Calu3 (cell line): ENCODE results near the gene ADAMTS7. TPM values are rescaled to one million over a fixed set of nuclear protein-coding genes. Genes with fewer than 3 reads are reported as not detected.
"Not testable (repeated sequence)": the region's sequence is repeated elsewhere in the genome, so short reads cannot be mapped to it uniquely, and the experiment has no call there.

Experiments used
- BruUV-seq: library from RNA; stranded (reverse); fragments of 400-500 nt; replicated peaks from 2 replicates; lab custom pipeline; 2021; lab: Mats Ljungman, UMichigan
- CTCF ChIA-PET: fragments of 300-600 bp; sonication (Branson Sonifier 250); formaldehyde crosslinking; loops from one replicate; lab custom pipeline; 2022; ENCODE audit warnings: antibody characterized with exemption; lab: Charles Lee
- DNase-seq: peaks from one replicate; pipeline ENCODE4 v3.0.0; 2022
- H3K27ac Mint-ChIP-seq: one replicate; pipeline ENCODE4 v1.8.0; 2022; ENCODE audit warnings: mixed read lengths; ENCODE audit not compliant: unreplicated experiment
- H3K27me3 Mint-ChIP-seq: one replicate; pipeline ENCODE4 v1.8.0; 2022; ENCODE audit warnings: mixed read lengths; ENCODE audit not compliant: unreplicated experiment
- H3K36me3 Mint-ChIP-seq: one replicate; pipeline ENCODE4 v1.8.0; 2022; ENCODE audit warnings: mild to moderate bottlenecking, moderate library complexity, mixed read lengths; ENCODE audit not compliant: insufficient read depth, unreplicated experiment
- H3K4me1 Mint-ChIP-seq: one replicate; pipeline ENCODE4 v1.8.0; 2022; ENCODE audit warnings: mild to moderate bottlenecking, low read depth, mixed read lengths; ENCODE audit not compliant: unreplicated experiment
- H3K4me3 Mint-ChIP-seq: one replicate; pipeline ENCODE4 v1.8.0; 2022; ENCODE audit warnings: mild to moderate bottlenecking, low read depth, moderate library complexity, mixed read lengths; ENCODE audit not compliant: unreplicated experiment
- H3K9me3 Mint-ChIP-seq: one replicate; pipeline ENCODE4 v1.8.0; 2022; ENCODE audit warnings: low read depth, mixed read lengths; ENCODE audit not compliant: unreplicated experiment
- CTCF ChIP-seq: fragments of 200-600 bp; IDR thresholded peaks from one replicate; pipeline ENCODE4 v1.8.0; 2022; ENCODE audit warnings: antibody characterized with exemption; ENCODE audit not compliant: unreplicated experiment
- intact Hi-C: fragments of 100-400 bp; cut with micrococcal nuclease; formaldehyde crosslinking; loops from one replicate; pipeline ENCODE4 v1.10.0; 2022; ENCODE audit not compliant: unreplicated experiment
- total RNA-seq: library from RNA; stranded (reverse); gene quantifications from 2 replicates; pipeline ENCODE4 v1.2.3, GENCODE V29; 2022

Gene ADAMTS7
- total RNA-seq, 1 experiment from 2014 or later, result 1.4 TPM

DNA sequence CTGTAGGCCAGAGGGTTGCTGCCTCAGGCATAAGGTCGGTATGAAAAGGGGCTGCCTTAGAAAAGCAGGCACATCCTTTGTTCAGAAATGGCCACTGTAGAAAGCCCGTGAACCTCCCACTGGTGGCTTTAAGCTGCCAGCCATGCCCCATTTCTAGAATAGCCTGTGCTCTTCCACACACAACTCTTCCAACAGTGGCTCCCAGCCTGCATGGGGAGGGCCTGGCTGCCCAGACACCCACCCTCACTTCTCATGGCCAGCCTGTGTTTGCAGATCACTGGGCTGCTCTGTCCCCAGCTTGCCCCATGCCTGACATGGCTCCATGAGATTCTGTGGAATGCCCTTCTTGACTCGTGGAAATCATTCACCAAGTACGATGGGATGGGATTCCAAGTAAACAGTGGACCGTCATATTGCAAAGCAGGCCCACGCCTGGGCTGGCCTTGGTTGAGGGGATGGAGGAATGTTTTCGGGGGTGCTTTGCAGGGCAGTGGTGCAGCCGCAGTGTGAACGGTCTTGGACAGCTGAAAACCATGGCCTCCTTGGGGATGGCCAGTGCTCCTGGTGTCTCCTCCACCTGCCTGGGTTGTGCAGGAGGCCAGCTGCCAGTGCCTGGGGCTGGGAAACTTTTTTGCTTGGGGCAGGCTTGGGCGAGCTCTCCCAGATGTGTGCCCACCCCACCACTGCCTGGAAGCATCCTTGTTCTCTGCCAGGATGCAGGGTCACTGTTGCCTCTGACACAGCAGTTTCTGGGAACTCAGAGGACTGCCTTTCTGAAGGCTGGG lies 57.3 kb downstream of the ADAMTS7 start:
- H3K4me3 Mint-ChIP-seq, intact Hi-C loops, BruUV-seq, DNase-seq, H3K36me3 Mint-ChIP-seq, H3K4me1 Mint-ChIP-seq, H3K27ac Mint-ChIP-seq, H3K9me3 Mint-ChIP-seq: not testable (repeated sequence)
- CTCF ChIA-PET, result interaction anchor here (1.2 kb wide), 1 partner anchor 97 kb away, joined by 3 read pairs; no protein-coding TSS in a partner anchor
- H3K27me3 Mint-ChIP-seq, result peaks cover 27% of the 10 kb centered on the region

DNA sequence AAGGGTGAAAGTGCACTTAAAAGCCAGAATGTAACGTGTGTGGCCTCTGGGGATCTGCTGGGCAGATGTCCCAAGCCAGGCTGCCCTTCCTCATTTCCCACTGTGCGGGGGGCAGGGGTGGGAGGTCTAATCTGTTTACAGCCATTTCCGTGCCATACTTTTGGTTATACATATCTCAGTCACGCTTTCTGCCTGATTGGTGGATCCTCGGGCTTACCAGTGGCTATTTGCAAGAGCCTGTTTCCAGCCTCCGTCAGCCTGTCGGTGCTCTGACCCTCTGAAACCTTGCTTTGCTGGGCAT lies 58.0 kb downstream of the ADAMTS7 start:
- H3K27ac Mint-ChIP-seq, intact Hi-C loops, DNase-seq, BruUV-seq, H3K4me1 Mint-ChIP-seq, H3K9me3 Mint-ChIP-seq, H3K36me3 Mint-ChIP-seq, H3K4me3 Mint-ChIP-seq: not testable (repeated sequence)
- CTCF ChIA-PET, result interaction anchor here (0.6 kb wide), 1 partner anchor 411 kb away, joined by 4 read pairs; no protein-coding TSS in a partner anchor
- peaks cover 27% of the 10 kb centered on the region for H3K27me3 Mint-ChIP-seq

GRCh38 chr15:78752492-78753358 lies 58.5 kb downstream of the ADAMTS7 start:
- Mint-ChIP-seq H3K27ac (no peak overlapping the region), H3K27me3 (peaks cover 27% of the 10 kb centered on the region), H3K4me3 (no peak overlapping the region), H3K4me1 (peaks cover 8% of the 10 kb centered on the region), H3K36me3 (peaks cover 6% of the 10 kb centered on the region), H3K9me3 (no peaks in the 10 kb centered on the region)
- no peak for DNase-seq
- no TSS peak for BruUV-seq
- intact Hi-C loops, result no loop called here
- CTCF ChIA-PET, result interaction anchor here (0.6 kb wide), 1 partner anchor 412 kb away, joined by 4 read pairs; no protein-coding TSS in a partner anchor
- TF ChIP-seq CTCF, result no peak

GRCh38 chr15:78751602-78751979 lies 59.7 kb downstream of the ADAMTS7 start:
- intact Hi-C loops, result loop anchor here (1.0 kb wide), 1 partner anchor 133 kb away; no protein-coding TSS in a partner anchor
- Mint-ChIP-seq H3K9me3 (no peaks in the 10 kb centered on the region), H3K4me1 (peaks cover 8% of the 10 kb centered on the region), H3K36me3 (peaks cover 6% of the 10 kb centered on the region), H3K27me3 (peaks cover 27% of the 10 kb centered on the region), H3K4me3 (no peak overlapping the region), H3K27ac (no peak overlapping the region)
- no peak for TF ChIP-seq CTCF
- CTCF ChIA-PET, result interaction anchor here (0.9 to 1.9 kb wide), 4 partner anchors 11 to 185 kb away, joined by 3 to 5 read pairs (median 4); no protein-coding TSS in a partner anchor
- no TSS peak for BruUV-seq
- DNase-seq, result no peak

DNA sequence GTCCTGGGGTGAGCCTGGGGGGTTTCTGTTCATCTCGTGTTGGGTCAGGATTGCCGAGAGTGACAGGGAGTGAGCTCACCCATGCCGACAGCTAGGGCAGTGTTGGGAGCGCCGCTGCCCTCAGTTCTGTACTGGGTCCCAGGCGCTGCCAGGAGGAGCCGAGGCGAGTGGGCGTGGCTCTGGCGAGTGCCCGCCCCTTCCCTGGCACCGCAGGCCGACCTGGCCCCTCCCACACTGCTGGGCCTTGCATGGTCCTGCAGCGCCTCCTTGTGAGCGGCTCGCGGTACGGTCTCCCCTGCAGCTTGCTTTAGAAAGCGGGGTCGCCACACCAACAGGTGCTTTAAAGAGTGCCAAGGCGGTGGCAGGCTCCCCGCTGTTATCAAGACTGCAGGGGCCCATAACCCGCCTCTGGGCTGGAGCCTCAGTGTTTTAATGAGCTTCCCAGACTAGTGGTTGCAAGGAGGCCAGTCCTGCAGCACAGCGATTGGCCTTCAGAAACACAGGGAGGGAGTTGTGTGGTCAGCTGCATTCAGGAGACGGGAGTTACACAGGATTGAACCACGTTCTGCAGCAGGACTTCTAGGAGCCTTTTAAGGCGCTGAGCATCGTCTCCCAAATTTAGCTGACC lies 60.2 kb downstream of the ADAMTS7 start:
- not testable (repeated sequence) for H3K9me3 Mint-ChIP-seq, H3K27ac Mint-ChIP-seq, BruUV-seq, H3K36me3 Mint-ChIP-seq, H3K4me1 Mint-ChIP-seq
- peak; percentile 97 for DNase-seq
- H3K27me3 Mint-ChIP-seq, result peaks cover 27% of the 10 kb centered on the region
- TF ChIP-seq CTCF, result peak; percentile 70
- CTCF ChIA-PET, result interaction anchor here (0.9 to 1.9 kb wide), 5 partner anchors 11 to 185 kb away, joined by 3 to 5 read pairs (median 3); no protein-coding TSS in a partner anchor
- intact Hi-C loops, result loop anchor here (1.0 kb wide), 1 partner anchor 133 kb away; no protein-coding TSS in a partner anchor
- peak overlapping the region; percentile 60 for H3K4me3 Mint-ChIP-seq
